TTC549 (cell line): ENCODE data around the gene SLC1A4.
"Not testable (repeated sequence)": the region's sequence is repeated elsewhere in the genome, so short reads cannot be mapped to it uniquely, and the experiment has no call there.

Source experiments
- FAIRE-seq: peaks from 2 replicates; lab custom pipeline; 2012; peaks lifted over from hg19 to GRCh38; lab: Jason Lieb, UNC

Gene SLC1A4

DNA sequence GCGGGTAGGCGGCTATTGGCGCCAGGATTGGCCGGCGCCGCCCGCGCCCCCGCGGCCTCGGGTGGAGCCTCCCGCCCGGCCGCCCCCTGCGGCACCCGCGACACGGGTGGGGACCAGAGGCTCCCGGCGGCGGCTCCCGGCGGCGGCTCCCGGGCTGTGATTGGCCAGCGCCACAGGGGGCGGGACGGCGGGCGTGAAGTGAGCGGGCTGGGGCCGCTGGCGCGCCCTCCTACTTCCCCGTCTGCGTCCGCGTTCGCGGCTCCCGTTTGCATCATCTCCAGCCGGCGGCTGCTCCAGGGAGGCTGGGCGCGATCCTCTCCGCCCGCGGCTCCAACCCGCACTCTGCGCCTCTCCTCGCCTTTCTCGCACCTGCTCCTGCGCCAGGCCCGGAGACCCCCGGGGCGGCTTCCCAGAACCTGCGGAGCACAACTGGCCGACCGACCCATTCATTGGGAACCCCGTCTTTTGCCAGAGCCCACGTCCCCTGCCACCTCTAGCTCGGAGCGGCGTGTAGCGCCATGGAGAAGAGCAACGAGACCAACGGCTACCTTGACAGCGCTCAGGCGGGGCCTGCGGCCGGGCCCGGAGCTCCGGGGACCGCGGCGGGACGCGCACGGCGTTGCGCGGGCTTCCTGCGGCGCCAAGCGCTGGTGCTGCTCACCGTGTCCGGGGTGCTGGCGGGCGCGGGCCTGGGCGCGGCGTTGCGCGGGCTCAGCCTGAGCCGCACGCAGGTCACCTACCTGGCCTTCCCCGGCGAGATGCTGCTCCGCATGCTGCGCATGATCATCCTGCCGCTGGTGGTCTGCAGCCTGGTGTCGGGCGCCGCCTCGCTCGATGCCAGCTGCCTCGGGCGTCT, at the start of gene SLC1A4:
Gene SLC1A4, plus strand, starts transcription at position 274 of the 856 bp plus-strand sequence. Its CDS starts 245 bp downstream, at position 519.
- no peak for FAIRE-seq

DNA sequence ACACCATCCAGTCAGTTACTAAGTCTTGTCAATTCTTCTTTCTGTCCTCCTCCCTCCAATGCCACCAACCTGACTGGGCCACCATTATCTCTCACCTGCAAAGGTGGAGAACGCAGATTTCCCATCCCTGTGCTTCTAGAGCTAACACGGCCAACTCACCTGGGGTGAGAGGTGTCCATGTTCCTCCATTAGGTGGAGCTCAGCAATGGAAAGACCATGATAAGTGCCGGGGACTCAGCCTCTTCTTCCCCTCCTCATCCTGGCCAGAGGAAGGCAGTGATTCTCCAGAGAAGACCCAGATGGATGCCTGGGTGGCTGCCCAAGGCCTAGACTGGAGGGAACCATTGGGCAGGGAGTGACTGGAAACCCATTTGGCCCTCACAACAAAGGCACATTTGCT, 48.1 kb upstream of the SLC1A4 start:
- no peak for FAIRE-seq

DNA sequence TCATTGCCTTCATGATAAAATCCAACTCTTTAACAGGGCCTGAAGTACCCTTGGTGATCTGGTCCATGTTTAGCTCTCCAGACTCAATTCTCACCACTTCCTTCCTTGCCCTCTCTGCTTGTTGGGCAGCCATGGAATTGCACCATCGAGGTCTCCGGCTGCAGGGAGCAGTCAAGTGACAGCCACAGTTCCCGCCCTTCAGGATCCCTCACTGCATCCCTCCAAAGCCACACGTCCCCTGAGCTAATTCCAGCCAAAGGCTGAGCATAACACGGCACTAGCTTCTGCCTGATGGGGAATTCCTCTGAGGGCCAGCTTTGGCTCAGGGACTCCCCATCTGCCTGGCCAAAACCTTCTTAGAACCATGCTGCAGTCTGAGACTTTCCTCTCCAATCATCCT, 47.4 kb upstream of the SLC1A4 start:
- no peak for FAIRE-seq

DNA sequence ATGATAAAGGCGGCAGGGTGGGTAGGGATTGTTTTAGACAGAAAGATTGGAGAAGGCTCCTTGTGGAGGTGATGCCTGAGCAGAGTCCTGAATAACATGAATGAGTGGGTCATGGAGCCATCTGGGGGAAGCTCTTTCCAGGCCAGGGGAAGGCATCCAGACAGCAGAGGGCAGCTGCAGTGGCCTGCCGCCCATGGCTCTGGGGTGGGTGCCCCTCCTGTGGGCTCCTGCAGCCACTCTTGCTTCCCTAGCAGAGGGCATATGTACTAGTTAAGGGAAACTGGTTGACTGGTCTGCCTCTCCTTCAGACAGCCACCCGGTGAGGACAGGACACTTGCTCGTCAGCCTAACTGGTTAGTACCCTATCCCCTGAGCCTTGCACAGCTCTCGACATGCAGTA, 46.5 kb upstream of the SLC1A4 start:
- FAIRE-seq: no peak

DNA sequence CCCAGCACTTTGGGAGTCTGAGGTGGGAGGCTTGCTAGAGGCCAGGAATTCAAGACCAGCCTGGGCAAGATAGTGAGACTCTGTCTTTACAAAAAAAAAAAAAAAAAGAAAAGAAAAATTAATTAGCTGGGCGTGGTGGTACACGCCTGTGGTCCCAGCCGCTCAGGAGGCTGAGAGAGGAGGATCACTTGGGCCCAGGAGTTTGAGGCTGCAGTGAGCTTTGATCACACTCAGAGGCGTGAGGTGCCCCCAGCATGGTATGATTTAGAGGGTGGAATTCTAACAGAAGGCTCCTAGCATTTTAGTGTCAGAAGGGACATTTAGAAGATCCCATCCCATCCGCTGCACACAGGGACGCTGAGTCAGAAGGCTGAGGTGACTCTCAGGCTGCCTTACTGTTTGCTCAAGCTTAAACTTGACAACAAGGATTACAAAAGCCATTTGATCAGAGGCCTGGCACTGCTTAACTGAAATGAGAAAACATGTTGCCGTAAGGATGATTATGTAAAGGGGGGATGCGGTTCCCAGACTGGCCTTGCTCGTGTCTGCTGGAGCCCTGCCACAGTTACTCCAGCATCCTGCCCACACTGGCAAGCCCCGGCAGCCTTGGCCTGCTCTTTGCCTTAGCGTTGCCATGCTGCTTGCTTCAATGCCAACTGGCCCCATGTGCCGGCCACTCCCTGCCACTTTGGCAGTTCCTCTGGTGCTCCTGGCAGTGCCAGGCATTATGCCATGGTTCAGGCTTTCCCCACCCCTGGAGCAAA, 45.6 kb upstream of the SLC1A4 start:
- no peak for FAIRE-seq

DNA sequence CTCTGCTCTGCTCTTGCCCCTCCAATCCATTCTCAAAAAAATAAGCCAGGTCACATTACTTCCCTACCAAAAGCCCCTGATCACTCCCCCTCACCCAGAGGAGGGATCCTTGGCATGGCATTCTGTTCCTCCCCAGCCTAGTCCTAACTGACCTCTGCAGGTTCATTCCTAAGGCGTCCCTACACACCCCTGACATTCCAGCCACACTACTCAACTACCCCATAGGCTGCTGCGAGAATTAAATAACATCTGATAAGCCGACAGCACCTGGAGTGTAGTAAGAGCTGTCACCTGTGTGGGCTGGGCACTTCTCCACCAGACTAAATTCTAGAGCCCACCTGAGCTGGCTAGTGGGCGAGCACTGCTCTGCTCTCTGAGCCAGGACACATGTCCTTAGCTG, 44.7 kb upstream of the SLC1A4 start:
- FAIRE-seq: no peak

DNA sequence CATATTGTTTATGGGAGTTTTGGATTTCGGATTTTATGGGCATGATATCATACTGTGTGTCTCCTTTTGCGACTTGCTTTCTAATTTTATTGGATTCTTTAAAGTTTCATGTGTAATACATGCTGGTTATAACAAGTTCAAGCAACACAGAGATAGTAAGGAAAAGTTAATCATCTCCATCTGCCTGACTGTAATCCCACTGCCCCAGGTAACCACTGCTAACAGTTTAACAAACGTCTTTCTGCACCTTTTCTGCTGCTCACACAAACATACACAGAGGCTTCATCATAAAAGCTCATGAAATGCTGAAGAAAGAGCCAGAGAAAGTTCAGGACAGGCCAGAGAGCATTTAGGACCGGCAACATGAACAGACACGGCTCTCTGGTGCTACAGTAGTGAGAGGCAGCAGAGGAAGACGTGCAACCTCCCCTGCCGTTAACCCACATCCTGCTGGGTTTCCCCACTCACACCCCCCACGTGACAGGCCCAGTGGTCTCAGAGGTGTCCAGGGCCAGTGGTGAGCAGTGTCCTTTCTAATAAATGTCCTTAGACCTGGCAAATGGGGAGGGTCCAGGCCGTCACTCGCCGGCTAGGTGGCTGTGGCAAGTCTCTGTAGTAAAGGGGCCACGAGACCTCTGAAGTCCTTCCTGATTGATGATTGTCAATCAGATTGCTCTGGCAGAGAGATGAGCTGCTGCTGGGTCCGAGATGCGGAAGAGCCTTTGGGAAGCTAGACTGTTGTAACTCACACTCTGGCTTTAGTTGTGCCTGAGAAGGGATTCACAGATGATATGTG, 43.0 kb upstream of the SLC1A4 start:
- FAIRE-seq: no peak

DNA sequence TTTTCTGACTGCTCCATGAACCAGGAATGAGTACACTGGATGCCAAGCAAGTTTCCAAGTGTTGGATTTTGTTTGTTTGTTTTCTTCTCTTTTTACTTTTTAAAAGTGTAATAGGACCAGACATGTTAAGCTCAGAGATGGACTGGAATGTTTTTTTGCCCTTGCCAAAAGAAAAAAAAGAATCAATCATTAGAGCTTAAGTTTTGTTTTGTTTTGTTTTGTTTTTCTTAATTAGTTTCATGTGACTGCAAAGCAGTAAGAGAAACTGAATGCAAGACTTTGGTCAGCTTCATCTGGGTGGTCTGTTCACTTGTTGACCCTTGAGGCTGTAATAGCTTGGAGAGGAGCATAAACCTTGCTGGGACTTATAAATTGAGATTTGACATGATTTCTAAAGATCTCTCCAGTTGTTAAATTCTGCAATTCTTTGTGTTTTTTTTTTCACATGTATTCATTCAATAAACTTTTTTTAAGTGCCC, 42.4 kb upstream of the SLC1A4 start:
- FAIRE-seq: no peak

DNA sequence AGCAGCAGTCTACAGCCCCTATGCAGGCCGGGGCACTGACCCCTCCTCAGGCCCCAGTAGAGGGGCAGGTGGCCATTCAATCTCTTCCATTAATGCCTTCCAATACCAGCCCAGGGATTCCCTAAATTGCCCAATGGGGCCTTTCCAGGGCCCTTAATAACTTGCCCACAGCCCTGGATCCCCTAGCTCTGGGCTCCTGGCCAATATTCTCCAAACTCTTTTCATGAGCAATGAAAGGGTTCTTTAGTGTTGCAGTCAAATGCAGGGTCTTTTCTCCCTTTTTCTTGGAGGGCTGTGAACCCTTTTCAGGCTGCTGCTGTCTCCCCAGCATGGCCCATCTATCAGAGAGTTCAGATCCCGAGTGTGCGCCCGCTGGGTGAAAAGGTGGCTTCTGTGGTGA, 41.3 kb upstream of the SLC1A4 start:
- FAIRE-seq: no peak

DNA sequence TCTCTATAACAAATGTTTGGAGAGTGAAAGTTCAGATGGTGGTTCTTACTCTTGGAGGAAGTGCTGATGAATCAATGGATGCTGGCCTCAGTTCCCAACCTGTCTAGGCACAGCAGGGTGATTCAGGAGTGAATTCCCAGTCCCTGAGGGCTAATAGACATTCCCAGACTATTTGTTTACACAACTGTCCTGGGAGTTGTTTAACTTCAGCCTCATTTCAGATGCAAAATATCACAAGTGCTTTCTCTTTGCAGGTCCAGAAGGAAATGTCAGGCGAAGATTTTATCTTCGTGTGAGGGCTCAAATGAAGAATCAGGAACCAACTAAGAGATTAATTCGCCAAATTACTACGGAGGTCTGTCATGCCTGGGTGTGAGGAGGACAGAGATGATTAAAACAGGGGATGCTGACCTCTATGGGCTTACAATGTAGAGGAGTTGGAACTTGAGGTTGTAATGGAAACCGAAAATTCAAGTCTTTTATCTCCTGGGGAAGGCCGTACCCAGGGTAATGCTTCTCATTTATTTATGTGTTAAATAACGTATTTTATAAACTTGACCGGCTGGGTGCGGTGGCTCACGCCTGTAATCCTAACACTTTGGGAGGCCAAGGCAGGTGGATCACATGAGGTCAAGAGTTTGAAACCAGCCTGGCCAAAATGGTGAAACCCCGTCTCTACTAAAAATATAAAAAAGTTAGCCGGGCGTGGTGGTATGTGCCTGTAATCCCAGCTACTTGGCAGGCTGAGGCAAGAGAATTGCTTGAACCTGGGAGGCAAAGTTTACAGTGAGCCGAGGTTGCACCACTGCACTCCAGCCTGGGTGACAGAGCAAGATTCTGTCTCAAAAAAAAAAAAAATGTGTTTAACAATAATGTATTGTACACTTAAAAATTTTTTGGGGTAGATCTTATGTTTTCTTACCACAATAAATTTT, 38.7 kb upstream of the SLC1A4 start:
- no peak for FAIRE-seq

DNA sequence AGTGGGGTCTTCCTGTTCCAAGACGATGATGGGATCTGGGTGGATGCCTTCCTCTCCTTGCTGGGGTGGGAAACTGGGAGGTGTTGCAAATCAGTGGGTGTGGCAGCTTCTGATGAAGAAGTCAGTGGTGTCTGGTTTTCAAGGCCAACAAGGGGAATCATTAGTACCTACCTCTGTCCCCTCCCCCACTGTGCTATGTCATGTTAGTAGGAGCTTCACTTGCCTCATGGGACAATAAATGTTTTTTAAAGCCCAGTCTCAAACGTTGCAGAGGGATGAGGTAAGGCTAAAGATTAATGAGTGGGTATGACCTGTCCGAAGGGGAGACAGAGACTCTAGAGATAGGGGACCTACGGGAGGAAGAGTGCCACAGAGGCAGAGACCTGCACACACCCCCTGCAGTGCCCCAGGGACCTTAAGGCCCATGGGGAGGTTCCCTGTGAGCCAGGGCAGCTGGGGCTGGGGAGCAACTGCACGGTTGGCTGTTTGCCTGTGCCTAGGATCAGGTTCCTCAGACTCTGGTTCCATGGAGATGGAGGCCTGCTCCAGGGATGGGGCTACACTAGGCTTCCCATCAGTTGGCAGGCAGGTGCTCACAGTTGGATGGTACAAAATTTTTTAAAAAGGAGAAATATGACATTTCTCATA, 37.8 kb upstream of the SLC1A4 start:
- FAIRE-seq: no peak

DNA sequence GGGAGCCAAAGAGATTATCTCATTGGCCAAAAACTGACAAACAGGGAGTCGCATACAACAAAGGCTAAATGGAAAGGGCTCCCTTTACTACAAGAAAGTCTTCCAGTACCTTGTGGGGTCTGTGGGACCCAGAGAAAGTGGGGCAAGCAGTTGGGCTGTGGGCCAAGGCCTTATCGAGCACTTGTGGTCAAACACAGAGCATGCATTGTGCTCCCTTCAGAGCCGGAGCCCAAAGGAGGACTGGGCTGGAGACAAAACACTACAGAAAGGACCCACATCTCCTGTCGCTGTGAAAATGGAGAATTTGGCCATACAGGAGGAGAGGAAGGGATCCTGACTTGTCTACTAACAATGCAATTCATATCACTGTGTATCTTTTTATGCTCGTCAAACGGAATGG, 37.1 kb upstream of the SLC1A4 start:
- no peak for FAIRE-seq

DNA sequence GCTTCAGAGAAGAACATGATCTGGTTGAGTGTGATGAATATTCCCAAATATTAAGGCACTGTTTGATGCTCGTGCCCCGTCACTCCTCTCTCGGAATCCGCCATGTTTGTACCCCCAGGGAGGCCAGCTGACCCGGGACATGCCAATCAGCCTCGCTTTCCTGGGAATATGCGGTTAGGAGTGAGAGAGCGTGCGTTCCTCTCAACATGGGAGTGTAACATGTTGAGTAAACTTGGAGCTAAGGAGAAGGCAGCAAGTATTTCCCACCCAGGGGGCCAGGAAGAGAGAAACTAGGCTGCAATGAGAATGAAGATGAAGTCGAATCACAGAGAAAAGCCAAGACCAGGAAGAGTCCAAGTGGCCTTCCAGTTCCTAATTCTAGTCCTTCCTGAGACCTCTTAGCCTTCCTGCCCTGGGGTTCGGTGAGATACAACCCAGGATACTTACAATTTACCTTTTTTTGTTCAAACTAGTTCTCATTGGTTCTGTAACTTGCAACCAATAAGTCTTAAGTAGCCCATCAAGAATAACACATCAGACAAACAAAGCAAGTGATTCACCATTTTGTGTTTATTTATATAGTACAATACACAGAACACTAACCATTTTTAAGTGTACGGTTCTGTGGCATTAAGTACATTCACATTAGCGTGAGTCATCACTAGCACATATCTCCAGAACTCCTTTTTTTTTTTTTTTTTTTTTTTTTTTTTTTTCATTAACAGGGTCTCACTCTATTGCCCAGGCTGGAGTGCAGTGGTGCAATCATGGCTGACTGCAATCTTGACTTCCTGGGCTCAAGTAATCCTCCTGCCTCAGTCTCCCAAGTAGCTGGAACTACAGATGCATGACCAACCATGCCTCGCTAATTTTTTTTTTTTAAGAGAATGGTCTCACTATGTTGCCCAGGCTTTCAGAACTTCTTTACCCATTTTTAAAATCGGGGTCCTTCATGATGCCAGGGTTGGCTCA, 36.4 kb upstream of the SLC1A4 start:
- no peak for FAIRE-seq

DNA sequence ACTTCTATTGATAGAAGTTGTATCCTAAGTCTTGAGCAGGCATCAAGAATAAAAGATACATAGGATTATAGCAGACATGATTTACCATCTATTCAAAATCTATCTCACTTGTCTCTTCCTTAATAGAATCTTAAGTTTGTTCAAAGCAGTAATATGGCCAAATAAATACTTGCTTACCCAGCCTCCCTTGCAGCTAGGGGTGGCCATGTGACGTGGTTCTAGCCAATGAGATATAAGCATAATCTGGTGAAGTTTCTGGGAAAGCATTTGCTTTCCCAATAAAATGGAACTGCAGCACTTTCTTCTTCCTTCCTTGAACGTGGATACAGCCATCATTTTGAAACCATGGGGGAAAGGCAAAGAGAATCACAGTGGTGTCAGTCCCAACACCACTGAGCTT, 33.7 kb upstream of the SLC1A4 start:
- FAIRE-seq: no peak

DNA sequence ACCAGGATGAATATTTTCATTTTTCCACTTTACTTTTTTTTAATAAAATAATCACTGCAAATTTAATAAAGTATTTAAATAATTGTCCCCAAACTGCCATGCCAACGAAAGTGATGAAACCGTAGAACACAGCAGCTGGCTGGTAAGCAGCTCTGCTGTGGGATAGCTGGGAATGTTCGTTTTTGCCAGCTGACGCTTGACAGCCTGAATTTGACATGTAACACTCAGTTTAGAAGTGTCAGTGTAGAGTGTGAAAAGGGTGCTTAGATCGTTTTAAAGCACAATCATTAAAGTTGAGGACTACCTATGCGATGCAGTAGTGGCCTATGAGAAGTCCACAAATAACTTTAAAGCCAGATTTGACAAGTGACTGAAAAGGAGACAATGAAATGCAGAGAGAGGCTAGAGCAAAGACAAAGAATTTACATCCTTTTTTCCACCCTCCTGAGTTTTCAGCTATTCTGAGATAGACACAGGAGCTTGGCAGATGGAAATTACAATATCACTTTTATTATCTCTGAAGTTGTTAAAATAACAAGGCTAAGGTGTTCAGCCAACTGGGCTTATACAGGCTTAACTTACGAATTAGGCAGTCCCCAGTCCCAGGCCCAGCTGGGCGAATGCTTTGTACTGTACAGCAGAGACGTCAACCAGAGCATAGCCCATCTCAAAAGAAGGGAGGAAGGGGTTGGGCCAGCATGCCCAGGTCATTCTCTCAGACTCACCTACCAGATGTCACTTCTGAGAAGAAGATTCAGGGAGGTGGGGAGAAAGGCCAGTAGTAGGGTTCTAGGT, 31.9 kb upstream of the SLC1A4 start:
- no peak for FAIRE-seq

DNA sequence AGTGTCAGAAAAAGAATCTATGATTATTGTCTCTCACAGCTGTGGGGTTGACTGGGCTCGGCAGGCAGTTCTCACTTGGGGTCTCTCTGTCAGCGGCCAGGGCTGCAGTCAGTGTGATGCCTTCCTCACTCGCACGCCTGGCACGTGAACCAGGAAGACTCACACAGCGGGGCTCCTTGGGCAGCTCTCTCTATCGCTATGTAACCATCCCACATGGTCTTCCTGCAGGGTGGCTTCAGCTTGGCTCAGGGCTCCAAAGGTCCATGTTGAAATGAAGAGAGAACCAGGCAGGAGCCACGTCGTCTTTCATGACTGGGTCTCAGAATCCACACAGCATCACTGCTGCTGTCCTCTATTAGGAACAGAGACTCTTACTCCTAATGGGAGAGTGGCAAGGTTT, 30.6 kb upstream of the SLC1A4 start:
- no peak for FAIRE-seq

DNA sequence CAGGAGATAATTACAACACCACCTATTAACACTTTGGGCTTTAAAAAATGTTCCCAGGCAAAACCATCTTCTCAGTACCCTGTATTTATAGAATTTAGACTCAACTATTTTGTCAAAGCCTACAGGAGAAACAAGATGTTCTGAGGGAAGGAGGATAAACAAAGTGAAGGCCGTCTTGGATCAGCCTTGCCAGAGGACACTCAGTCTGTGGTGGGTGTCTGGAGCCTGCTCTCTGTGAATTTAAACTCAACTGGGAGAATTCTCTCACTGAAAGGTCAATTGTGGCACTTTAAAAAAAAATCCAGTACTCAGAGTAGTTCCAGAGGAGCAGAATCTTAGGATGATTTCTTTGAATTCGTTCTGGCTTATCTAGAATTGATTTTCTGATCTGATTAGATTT, 28.4 kb upstream of the SLC1A4 start:
- no peak for FAIRE-seq

DNA sequence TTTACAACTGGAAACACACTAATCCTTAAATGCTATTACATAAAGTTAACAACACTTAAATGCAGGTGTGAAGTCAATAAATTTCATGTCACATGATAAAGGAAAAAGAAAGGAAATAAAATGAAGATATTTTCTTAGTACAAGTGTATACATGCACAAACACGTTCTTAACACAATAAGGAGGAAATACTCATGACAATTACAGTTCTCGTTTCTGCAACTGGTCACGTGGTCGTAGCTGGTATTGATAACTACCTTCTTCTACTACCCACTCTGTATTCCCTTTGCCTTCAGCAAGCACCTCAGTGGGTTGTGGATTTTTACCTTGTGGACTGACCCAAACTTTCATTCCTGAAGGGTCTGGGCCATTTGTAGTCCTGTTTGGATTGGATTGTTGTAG, 26.1 kb upstream of the SLC1A4 start:
- not testable (repeated sequence) for FAIRE-seq

DNA sequence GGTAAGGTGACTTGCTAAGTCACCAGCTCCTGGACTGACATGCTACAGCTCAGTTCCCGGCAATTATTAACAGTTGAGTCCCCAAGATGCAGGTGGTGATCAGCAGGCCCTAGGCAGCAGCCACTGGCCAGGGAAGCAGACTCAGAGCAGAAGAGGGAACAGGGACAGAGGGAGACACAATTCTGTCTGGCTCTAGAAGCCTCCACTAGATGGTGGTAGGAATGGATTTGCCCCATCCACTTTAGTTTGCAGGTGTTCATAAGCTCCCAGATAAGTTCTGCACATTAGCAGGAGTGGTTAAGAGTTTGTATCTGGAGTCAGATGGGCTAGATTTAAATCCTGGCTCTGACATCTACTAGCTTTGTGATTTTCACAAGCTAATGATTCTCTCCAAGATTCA, 25.5 kb upstream of the SLC1A4 start:
- no peak for FAIRE-seq
